A673 (cell line): ENCODE data around the gene G3BP2. TPM values are rescaled to one million over a fixed set of nuclear protein-coding genes. Genes with fewer than 3 reads are reported as not detected.
"Not testable (repeated sequence)": the region's sequence is repeated elsewhere in the genome, so short reads cannot be mapped to it uniquely, and the experiment has no call there.

ENCODE experiments used
- BruUV-seq: library from RNA; stranded (reverse); fragments of 400-500 nt; replicated peaks from 2 replicates; lab custom pipeline; 2021; lab: Mats Ljungman, UMichigan
- CTCF ChIA-PET: fragments of 300-600 bp; sonication (Branson Sonifier 250); formaldehyde crosslinking; loops from one replicate; lab custom pipeline; 2022; ENCODE audit warnings: antibody characterized with exemption; lab: Charles Lee
- POLR2A ChIA-PET: fragments of 300-600 bp; sonication (Branson Sonifier 250); formaldehyde crosslinking; loops from one replicate; lab custom pipeline; 2022; ENCODE audit warnings: antibody characterized with exemption; ENCODE audit not compliant: low non-redundant PET; lab: Charles Lee
- DNase-seq: peaks from one replicate; pipeline ENCODE4 v3.0.0-alpha.2; 2015; ENCODE audit warnings: low spot score
- H3K27ac ChIP-seq: fragments of 200-600 bp; sonication (generic); 2 replicates; pipeline ENCODE4 v1.5.1; 2016; ENCODE audit warnings: mixed run types, low read depth, mild to moderate bottlenecking, mixed read lengths, antibody characterized with exemption, low read length; ENCODE audit not compliant: poor library complexity, severe bottlenecking
- H3K27me3 ChIP-seq: fragments of 200-600 bp; sonication (generic); replicated peaks from 2 replicates; pipeline ENCODE4 v1.6.1; 2017; ENCODE audit warnings: mixed run types, low read depth, mild to moderate bottlenecking, mixed read lengths, antibody characterized with exemption, low read length; ENCODE audit not compliant: insufficient read depth, poor library complexity
- H3K36me3 ChIP-seq: fragments of 200-600 bp; sonication (generic); 2 replicates; pipeline ENCODE4 v1.6.1; 2016; ENCODE audit warnings: mixed run types, mild to moderate bottlenecking, mixed read lengths, antibody characterized with exemption, low read length; ENCODE audit not compliant: insufficient read depth, poor library complexity, severe bottlenecking
- H3K4me1 ChIP-seq: fragments of 200-600 bp; sonication (generic); 2 replicates; pipeline ENCODE4 v1.6.1; 2017; ENCODE audit warnings: mixed run types, mild to moderate bottlenecking, mixed read lengths, antibody characterized with exemption, low read length; ENCODE audit not compliant: insufficient read depth, poor library complexity, severe bottlenecking
- H3K4me3 ChIP-seq: fragments of 200-600 bp; sonication (generic); 2 replicates; pipeline ENCODE4 v1.5.1; 2016; ENCODE audit warnings: low read depth, mixed run types, mild to moderate bottlenecking, mixed read lengths, low read length; ENCODE audit not compliant: poor library complexity, severe bottlenecking
- H3K9me3 ChIP-seq: fragments of 200-600 bp; sonication (generic); 2 replicates; pipeline ENCODE4 v1.6.1; 2016; ENCODE audit warnings: mixed run types, low read depth, mild to moderate bottlenecking, mixed read lengths, antibody characterized with exemption, low read length; ENCODE audit not compliant: poor library complexity, severe bottlenecking
- EZH2 ChIP-seq: fragments of 200-600 bp; sonication (generic); IDR thresholded peaks from 2 replicates; pipeline ENCODE4 v1.6.1; 2017; ENCODE audit warnings: borderline replicate concordance, low read depth, mild to moderate bottlenecking, mixed read lengths, antibody characterized with exemption, low read length; ENCODE audit not compliant: poor library complexity, severe bottlenecking
- intact Hi-C: fragments of 100-400 bp; cut with micrococcal nuclease; formaldehyde crosslinking; loops from one replicate; pipeline ENCODE4 v1.10.0; 2022; ENCODE audit not compliant: unreplicated experiment
- total RNA-seq: library from RNA; stranded (reverse); gene quantifications from 2 replicates; pipeline ENCODE4 v1.2.3, GENCODE V29; 2021
- TF ChIP-seq, protein P1 (sequence below): fragments of 300-800, 200-600 bp; sonication (generic); conservative IDR thresholded peaks from 2 replicates; pipeline ENCODE4 v1.5.1; 2017; ENCODE audit warnings: low read depth, mild to moderate bottlenecking, antibody characterized with exemption, low read length, moderate library complexity, mixed read lengths

Gene G3BP2
- total RNA-seq, 1 experiment from 2014 or later: 124 TPM

GRCh38 chr4:75717408-75717807 is 44.2 kb upstream of the G3BP2 start:
- TF ChIP-seq EZH2: no peak
- TF ChIP-seq, protein P1, sequence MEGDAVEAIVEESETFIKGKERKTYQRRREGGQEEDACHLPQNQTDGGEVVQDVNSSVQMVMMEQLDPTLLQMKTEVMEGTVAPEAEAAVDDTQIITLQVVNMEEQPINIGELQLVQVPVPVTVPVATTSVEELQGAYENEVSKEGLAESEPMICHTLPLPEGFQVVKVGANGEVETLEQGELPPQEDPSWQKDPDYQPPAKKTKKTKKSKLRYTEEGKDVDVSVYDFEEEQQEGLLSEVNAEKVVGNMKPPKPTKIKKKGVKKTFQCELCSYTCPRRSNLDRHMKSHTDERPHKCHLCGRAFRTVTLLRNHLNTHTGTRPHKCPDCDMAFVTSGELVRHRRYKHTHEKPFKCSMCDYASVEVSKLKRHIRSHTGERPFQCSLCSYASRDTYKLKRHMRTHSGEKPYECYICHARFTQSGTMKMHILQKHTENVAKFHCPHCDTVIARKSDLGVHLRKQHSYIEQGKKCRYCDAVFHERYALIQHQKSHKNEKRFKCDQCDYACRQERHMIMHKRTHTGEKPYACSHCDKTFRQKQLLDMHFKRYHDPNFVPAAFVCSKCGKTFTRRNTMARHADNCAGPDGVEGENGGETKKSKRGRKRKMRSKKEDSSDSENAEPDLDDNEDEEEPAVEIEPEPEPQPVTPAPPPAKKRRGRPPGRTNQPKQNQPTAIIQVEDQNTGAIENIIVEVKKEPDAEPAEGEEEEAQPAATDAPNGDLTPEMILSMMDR: no peak
- BruUV-seq: no TSS peak
- Histone ChIP-seq H3K9me3 (no peaks in the 10 kb centered on the region), H3K27me3 (no peaks in the 10 kb centered on the region), H3K36me3 (no peaks in the 10 kb centered on the region), H3K4me3 (no peak overlapping the region), H3K27ac (no peak overlapping the region), H3K4me1 (peaks cover 9% of the 10 kb centered on the region)
- no peak for DNase-seq
- intact Hi-C loops: no loop called here
- ChIA-PET POLR2A (no interaction called here), CTCF (no interaction called here)

DNA sequence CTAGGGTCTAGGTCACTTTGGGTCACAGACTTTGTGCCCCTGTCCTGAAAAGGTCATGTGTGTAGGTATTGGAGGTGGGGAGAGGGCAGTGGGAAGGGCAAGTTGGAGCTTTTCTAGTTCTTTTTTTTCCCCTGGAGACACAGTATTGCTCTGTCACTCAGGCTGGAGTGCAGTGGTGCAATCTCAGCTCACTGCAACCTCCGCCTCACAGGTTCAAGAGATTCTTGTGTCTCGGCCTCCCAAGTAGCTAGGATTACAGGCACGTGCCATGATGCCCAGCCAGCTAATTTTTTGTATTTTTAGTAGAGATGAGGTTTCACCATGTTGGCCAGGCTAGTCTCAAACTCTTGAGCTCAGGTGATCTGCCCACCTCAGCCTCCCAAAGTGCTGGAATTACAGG is 42.8 kb upstream of the G3BP2 start:
- intact Hi-C loops, H3K4me3 ChIP-seq, H3K27ac ChIP-seq, POLR2A ChIA-PET, BruUV-seq, H3K27me3 ChIP-seq, H3K9me3 ChIP-seq, H3K36me3 ChIP-seq, H3K4me1 ChIP-seq, DNase-seq: not testable (repeated sequence)
- CTCF ChIA-PET: interaction anchor here (1.0 kb wide), 1 partner anchor 8 kb away, joined by 3 read pairs; no protein-coding TSS in a partner anchor

DNA sequence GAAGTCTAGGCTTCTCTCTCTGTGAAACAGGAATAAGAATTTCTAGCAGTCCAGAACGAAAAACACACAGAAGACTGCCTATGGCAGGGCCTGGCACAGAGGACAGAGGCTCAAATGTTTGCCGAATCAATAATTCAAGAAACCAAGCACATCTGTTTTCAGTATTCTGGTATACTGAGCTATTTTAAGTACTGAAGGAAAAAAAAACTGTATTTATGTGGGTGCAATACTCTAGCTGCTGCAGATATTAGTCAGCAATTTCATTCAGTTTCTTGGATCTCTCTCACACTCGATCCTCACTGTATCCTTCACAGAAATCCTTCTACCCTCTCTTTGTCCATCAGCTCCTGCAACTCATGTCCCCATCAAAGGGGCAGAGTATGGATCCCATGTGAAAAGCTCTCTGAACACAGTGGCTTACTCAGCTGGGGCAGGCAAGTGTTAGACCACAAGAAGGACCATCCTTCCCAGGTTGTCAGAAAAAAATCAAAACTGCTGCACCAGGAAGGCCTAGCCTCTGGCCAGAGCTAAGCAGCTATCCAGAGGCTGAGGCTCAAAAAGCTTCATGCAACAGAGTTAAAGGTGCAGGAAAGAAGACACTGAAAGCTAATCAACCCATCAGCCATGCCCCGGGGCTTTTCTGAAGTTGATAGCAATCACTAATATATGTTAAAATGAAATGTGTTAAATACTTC is 42.0 kb upstream of the G3BP2 start:
- intact Hi-C loops: no loop called here
- POLR2A ChIA-PET: interaction anchor here (0.6 kb wide), 2 partner anchors 9 to 1100 kb away, joined by 3 to 4 read pairs; partner anchors contain the start of gene USO1
- H3K27ac ChIP-seq: no peak overlapping the region

More for the DNA sequence above, 42.0 kb upstream of the G3BP2 start:
- peaks cover 9% of the 10 kb centered on the region for H3K4me1 ChIP-seq
- no peaks in the 10 kb centered on the region for H3K27me3 ChIP-seq
- no peak overlapping the region for H3K4me3 ChIP-seq
- no TSS peak for BruUV-seq
- DNase-seq: no peak
- H3K36me3 ChIP-seq: no peaks in the 10 kb centered on the region
- no peaks in the 10 kb centered on the region for H3K9me3 ChIP-seq
- CTCF ChIA-PET: interaction anchor here (1.0 kb wide), 1 partner anchor 8 kb away, joined by 3 read pairs; no protein-coding TSS in a partner anchor
- TF ChIP-seq EZH2: no peak
- TF ChIP-seq, protein P1: no peak
